ENCODE data around the gene VWA3B.

VWA3B gene

DNA sequence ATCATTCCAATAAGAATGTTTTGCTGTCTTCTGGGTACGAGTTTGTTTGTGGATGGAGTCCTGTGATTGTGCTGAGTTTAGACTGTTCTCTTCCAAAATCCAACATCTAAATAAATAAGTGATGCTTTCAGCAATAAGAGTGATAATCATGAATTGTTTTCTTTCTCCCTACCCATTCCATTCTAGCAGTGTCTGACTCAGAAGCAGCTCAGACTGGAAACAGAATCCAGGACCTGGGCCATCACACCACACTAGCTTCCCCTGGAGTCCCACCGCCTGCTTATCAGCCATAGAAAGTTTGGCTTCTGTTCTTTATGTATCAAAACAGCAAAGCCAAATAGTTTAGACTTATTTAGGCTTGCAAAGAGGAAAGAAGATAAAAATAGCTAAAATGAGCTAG lies 182.9 kb downstream of the VWA3B start:
- Histone ChIP-seq H3K27me3 (ENCODE audit: low read length) (no peaks in the 10 kb centered on the region), H3K79me2 (ENCODE audit: insufficient read depth, low read length) (no peaks in the 10 kb centered on the region), H3K9me3 (ENCODE audit: insufficient read depth, low read length) (no peaks in the 10 kb centered on the region), H3K27ac (ENCODE audit: low read depth, low read length) (no peak overlapping the region), H3F3A (ENCODE audit: insufficient read depth) (no peaks in the 10 kb centered on the region), H3K4me3 (ENCODE audit: insufficient read depth, low read length, poor library complexity, severe bottlenecking) (no peak overlapping the region), H4K20me1 (ENCODE audit: low read depth, low read length) (no peaks in the 10 kb centered on the region), H3K4me2 (ENCODE audit: low read depth, low read length, poor library complexity, severe bottlenecking) (no peak overlapping the region), H3K9me2 (replicated peaks; ENCODE audit: insufficient read depth, low read length) (no peaks in the 10 kb centered on the region), H3K36me3 (ENCODE audit: low read length) (no peaks in the 10 kb centered on the region), H2AFZ (ENCODE audit: low read depth, low read length, severe bottlenecking) (no peak overlapping the region), H3K9ac (ENCODE audit: low read length) (no peak overlapping the region)
- TF ChIP-seq EZH2phosphoT487 (conservative IDR thresholded peaks at IDR 0.05; ENCODE audit: low read length) = no peak
- TF ChIP-seq, protein P1, sequence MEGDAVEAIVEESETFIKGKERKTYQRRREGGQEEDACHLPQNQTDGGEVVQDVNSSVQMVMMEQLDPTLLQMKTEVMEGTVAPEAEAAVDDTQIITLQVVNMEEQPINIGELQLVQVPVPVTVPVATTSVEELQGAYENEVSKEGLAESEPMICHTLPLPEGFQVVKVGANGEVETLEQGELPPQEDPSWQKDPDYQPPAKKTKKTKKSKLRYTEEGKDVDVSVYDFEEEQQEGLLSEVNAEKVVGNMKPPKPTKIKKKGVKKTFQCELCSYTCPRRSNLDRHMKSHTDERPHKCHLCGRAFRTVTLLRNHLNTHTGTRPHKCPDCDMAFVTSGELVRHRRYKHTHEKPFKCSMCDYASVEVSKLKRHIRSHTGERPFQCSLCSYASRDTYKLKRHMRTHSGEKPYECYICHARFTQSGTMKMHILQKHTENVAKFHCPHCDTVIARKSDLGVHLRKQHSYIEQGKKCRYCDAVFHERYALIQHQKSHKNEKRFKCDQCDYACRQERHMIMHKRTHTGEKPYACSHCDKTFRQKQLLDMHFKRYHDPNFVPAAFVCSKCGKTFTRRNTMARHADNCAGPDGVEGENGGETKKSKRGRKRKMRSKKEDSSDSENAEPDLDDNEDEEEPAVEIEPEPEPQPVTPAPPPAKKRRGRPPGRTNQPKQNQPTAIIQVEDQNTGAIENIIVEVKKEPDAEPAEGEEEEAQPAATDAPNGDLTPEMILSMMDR (IDR thresholded peaks at IDR 0.05; ENCODE audit: insufficient read depth, low read length, poor library complexity, severe bottlenecking) = no peak

DNA sequence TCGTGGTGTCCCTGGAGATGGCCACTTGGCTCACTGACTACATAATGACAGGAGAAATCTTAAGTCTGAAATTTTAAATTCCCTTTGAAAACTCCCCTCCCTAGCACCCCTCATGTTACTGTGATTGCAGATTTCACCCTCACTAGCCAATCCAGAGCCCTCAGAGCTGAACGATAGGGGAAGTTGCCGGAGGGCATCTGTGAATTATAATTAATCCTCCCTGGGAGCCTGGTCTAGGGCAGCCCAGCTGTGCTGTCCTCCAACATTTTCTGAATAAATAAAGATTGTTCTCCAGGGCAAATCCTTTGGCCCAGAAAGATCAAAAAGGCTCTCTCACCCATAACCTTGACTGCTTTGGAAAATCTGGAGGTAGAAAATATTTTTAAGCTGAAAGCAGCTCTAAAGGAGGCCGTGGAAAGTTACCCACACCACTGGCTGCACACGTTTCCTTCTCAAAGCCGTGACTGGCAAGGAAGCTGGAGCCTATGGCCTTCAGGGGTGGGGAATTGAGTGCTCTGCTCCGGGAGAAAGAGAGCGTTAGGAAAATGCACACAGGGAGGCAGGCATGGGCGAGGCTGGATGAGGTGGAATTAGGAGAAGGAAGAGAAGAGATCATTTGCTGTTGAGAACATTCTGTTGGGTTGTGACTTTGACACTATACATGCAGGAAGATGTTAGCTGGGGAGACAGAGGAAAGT lies 190.3 kb downstream of the VWA3B start:
- Histone ChIP-seq H3K9me2 (replicated peaks; ENCODE audit: insufficient read depth, low read length) (no peaks in the 10 kb centered on the region), H3K27me3 (ENCODE audit: low read length) (no peaks in the 10 kb centered on the region), H4K20me1 (ENCODE audit: low read depth, low read length) (no peaks in the 10 kb centered on the region), H3K4me3 (ENCODE audit: insufficient read depth, low read length, poor library complexity, severe bottlenecking) (no peak overlapping the region), H3F3A (ENCODE audit: insufficient read depth) (no peaks in the 10 kb centered on the region), H3K4me2 (ENCODE audit: low read depth, low read length, poor library complexity, severe bottlenecking) (no peak overlapping the region), H3K9ac (ENCODE audit: low read length) (no peak overlapping the region), H2AFZ (ENCODE audit: low read depth, low read length, severe bottlenecking) (no peak overlapping the region), H3K9me3 (ENCODE audit: insufficient read depth, low read length) (no peaks in the 10 kb centered on the region), H3K27ac (ENCODE audit: low read depth, low read length) (no peak overlapping the region), H3K79me2 (ENCODE audit: insufficient read depth, low read length) (no peaks in the 10 kb centered on the region), H3K36me3 (ENCODE audit: low read length) (no peaks in the 10 kb centered on the region)
- TF ChIP-seq EZH2phosphoT487 (conservative IDR thresholded peaks at IDR 0.05; ENCODE audit: low read length) = no peak
- TF ChIP-seq, protein P1 (IDR thresholded peaks at IDR 0.05; ENCODE audit: insufficient read depth, low read length, poor library complexity, severe bottlenecking) = no peak

DNA sequence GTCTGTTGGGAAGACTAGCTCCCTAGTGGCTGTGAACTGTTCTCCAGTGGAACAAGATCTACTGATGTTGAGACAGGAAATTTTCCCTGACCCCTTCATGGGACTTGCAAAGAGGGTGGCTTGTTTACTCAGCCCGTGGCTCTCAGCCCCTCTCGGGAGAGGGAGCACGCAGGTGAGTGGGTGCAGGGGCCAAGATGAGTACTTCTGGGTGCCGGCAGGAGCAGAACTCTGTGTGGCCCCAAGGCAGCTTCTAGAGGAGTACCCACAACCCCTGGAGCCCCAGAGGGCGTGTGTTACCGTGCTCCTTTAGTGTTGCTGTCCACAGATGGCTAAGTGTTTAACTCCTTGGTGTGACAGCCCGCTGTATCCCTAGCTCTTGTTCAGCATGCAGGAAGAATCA lies 191.1 kb downstream of the VWA3B start:
- H3K9ac ChIP-seq (ENCODE audit: low read length) = no peak overlapping the region
- H3K27me3 ChIP-seq (ENCODE audit: low read length) = no peaks in the 10 kb centered on the region
- no peaks in the 10 kb centered on the region for H4K20me1 ChIP-seq (ENCODE audit: low read depth, low read length)
- no peaks in the 10 kb centered on the region for H3F3A ChIP-seq (ENCODE audit: insufficient read depth)
- no peak for TF ChIP-seq EZH2phosphoT487 (conservative IDR thresholded peaks at IDR 0.05; ENCODE audit: low read length)
- H3K9me2 ChIP-seq (replicated peaks; ENCODE audit: insufficient read depth, low read length) = no peaks in the 10 kb centered on the region
- H3K9me3 ChIP-seq (ENCODE audit: insufficient read depth, low read length) = no peaks in the 10 kb centered on the region
- no peak overlapping the region for H3K27ac ChIP-seq (ENCODE audit: low read depth, low read length)
- no peak overlapping the region for H3K4me3 ChIP-seq (ENCODE audit: insufficient read depth, low read length, poor library complexity, severe bottlenecking)
- H3K4me2 ChIP-seq (ENCODE audit: low read depth, low read length, poor library complexity, severe bottlenecking) = no peak overlapping the region
- no peaks in the 10 kb centered on the region for H3K79me2 ChIP-seq (ENCODE audit: insufficient read depth, low read length)
- no peak overlapping the region for H2AFZ ChIP-seq (ENCODE audit: low read depth, low read length, severe bottlenecking)
- H3K36me3 ChIP-seq (ENCODE audit: low read length) = no peaks in the 10 kb centered on the region

DNA sequence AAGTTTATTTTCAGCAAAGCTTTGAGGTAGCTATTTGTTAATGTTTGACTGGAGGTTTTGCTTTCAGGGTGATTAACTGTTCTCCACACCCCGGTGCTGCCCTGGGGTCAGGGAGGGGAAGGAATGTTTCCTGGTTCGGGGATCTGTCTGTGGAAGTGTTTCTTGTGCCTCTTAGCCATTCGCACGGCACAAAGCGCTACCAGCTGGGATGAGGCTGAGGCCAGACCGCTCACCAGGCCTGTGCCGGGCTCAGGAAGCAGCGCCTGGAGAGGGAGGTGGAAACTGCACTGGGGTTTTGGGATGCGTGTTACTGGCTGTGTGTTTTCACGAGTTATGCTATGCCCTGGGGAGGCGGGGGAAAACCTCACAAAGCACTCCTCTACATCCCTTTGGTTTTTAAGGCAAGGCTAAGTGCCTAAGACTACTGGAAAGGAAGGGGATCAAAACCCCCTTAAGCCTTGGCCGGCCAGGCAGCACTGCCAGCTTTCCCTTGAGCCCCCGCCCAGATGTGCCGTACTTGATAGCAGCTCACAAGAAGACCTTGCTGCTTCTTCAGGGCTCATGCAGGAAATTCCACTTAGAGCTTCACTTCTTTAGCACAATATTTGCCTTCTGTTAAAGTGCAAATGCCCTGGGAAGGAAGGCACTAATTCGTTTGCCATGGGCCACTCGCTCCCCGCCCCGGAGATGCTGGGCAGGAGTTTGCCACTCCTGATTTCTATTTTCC lies 193.6 kb downstream of the VWA3B start:
- no peak overlapping the region for H3K4me3 ChIP-seq (ENCODE audit: insufficient read depth, low read length, poor library complexity, severe bottlenecking)
- no peaks in the 10 kb centered on the region for H3K9me3 ChIP-seq (ENCODE audit: insufficient read depth, low read length)
- TF ChIP-seq EZH2phosphoT487 (conservative IDR thresholded peaks at IDR 0.05; ENCODE audit: low read length) = no peak
- TF ChIP-seq, protein P1 (IDR thresholded peaks at IDR 0.05; ENCODE audit: insufficient read depth, low read length, poor library complexity, severe bottlenecking) = no peak
- H3K79me2 ChIP-seq (ENCODE audit: insufficient read depth, low read length) = no peaks in the 10 kb centered on the region
- no peaks in the 10 kb centered on the region for H3K27me3 ChIP-seq (ENCODE audit: low read length)
- no peaks in the 10 kb centered on the region for H4K20me1 ChIP-seq (ENCODE audit: low read depth, low read length)
- H3K4me2 ChIP-seq (ENCODE audit: low read depth, low read length, poor library complexity, severe bottlenecking) = no peak overlapping the region
- no peak overlapping the region for H3K9ac ChIP-seq (ENCODE audit: low read length)
- H2AFZ ChIP-seq (ENCODE audit: low read depth, low read length, severe bottlenecking) = no peak overlapping the region
- no peaks in the 10 kb centered on the region for H3K9me2 ChIP-seq (replicated peaks; ENCODE audit: insufficient read depth, low read length)
- H3K36me3 ChIP-seq (ENCODE audit: low read length) = no peaks in the 10 kb centered on the region
- H3K27ac ChIP-seq (ENCODE audit: low read depth, low read length) = no peak overlapping the region
- H3F3A ChIP-seq (ENCODE audit: insufficient read depth) = no peaks in the 10 kb centered on the region
